ENCODE measurements around the gene OSBPL3.

Gene OSBPL3

GRCh38 chr7:24881623-24882022 is 98.4 kb downstream of the OSBPL3 start:
- H3K4me3 ChIP-seq (ENCODE audit: low read depth, low read length), result no peak overlapping the region
- TF ChIP-seq, protein P1, sequence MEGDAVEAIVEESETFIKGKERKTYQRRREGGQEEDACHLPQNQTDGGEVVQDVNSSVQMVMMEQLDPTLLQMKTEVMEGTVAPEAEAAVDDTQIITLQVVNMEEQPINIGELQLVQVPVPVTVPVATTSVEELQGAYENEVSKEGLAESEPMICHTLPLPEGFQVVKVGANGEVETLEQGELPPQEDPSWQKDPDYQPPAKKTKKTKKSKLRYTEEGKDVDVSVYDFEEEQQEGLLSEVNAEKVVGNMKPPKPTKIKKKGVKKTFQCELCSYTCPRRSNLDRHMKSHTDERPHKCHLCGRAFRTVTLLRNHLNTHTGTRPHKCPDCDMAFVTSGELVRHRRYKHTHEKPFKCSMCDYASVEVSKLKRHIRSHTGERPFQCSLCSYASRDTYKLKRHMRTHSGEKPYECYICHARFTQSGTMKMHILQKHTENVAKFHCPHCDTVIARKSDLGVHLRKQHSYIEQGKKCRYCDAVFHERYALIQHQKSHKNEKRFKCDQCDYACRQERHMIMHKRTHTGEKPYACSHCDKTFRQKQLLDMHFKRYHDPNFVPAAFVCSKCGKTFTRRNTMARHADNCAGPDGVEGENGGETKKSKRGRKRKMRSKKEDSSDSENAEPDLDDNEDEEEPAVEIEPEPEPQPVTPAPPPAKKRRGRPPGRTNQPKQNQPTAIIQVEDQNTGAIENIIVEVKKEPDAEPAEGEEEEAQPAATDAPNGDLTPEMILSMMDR (IDR thresholded peaks at IDR 0.05; ENCODE audit: borderline replicate concordance, insufficient read depth, low read depth, low read length), result no peak

DNA sequence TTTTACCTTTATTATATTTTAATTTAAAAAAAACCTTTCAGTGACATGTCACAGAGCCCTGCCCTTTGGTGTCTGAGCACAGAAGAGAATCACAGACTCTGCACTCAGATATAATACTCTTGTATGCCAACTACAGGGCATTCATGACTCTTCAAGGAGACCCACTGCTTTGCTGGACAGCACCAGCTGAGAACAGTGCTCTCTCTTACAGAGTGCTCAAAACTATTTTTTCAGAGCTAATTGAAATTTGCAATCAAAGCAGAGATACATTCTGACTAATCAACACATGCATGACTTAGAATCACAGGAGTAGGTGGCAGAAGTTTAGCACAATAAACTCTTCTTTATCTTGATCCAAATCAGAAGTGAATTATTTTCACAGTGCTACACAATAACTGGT is 99.1 kb downstream of the OSBPL3 start:
- no peak overlapping the region for H3K4me3 ChIP-seq (ENCODE audit: low read depth, low read length)
- TF ChIP-seq, protein P1 (IDR thresholded peaks at IDR 0.05; ENCODE audit: borderline replicate concordance, insufficient read depth, low read depth, low read length), result no peak

DNA sequence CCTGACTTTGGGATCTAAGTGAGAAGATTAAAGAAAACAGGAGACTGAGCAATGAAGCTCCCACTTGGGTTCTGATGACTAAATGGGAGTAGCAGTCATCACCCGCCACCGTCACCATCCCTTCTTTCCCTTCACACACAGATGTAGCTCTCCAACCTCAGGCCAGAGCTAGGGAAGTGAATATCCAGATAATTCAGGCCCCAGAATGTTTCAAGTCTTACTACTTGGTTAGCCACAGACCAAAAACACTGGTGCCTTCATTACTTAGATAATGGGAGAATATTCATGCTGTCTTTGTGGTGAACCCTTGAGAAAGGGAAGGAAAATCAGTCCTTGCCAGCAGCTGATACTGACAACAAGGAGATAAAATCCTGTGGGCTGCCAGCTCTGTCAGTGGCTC is 100.7 kb downstream of the OSBPL3 start:
- H3K4me3 ChIP-seq (ENCODE audit: low read depth, low read length), result no peak overlapping the region
- TF ChIP-seq, protein P1 (IDR thresholded peaks at IDR 0.05; ENCODE audit: borderline replicate concordance, insufficient read depth, low read depth, low read length), result no peak

DNA sequence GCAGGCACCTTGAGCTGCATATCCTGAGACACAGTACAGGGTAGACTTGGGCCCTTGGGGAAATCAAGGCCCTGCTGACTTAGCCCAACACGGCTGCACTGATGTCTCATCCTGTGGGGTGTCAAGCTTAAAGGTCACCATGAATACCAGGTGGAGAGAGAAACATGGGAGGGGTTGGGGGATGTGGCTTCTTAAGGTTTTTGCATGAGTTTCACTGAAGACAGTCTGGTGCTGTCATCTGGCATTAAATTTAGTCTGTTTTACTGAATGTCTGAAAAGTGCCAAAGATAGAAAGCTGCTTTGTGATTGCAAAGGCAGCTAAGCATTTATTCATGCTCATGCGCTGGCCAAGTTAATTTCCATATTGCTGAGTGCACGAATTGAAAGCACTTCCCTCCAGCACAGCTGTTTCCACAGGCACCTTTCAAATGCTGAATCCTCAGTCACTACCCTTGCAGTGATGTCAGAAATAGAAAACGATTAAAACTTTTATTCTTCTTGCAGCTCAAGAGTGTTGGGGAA is 102.1 kb downstream of the OSBPL3 start:
- no peak overlapping the region for H3K4me3 ChIP-seq (ENCODE audit: low read depth, low read length)
- TF ChIP-seq, protein P1 (IDR thresholded peaks at IDR 0.05; ENCODE audit: borderline replicate concordance, insufficient read depth, low read depth, low read length), result no peak

DNA sequence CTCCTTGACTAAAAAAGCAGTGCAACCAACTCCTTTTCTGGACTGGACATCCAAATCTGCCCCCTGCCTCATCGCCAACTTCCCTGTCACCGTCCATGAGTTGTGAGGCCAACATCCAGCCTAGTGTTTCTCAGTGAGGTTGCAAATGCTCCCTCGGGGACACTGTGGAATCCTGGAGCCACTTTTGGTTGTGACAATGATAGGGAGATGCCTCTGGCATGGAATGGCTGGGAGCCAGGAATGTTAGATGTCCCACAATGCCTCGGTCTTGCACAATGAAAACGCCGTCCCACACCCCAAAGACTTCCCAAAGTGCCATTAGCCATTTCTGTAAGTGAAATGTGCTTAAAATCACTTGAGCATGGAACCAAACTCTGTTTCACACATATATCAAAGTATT is 105.2 kb downstream of the OSBPL3 start:
- H3K4me3 ChIP-seq (ENCODE audit: low read depth, low read length), result no peak overlapping the region
- TF ChIP-seq, protein P1 (IDR thresholded peaks at IDR 0.05; ENCODE audit: borderline replicate concordance, insufficient read depth, low read depth, low read length), result no peak

- TF ChIP-seq, protein P1 (IDR thresholded peaks at IDR 0.05; ENCODE audit: borderline replicate concordance, insufficient read depth, low read depth, low read length), result no peak
- no peak overlapping the region for H3K4me3 ChIP-seq (ENCODE audit: low read depth, low read length)
These were observed 106.0 kb downstream of the OSBPL3 start for GRCh38 chr7:24873944-24874343.

- TF ChIP-seq, protein P1 (IDR thresholded peaks at IDR 0.05; ENCODE audit: borderline replicate concordance, insufficient read depth, low read depth, low read length), result no peak
- no peak overlapping the region for H3K4me3 ChIP-seq (ENCODE audit: low read depth, low read length)
These were observed 108.2 kb downstream of the OSBPL3 start for GRCh38 chr7:24871770-24872169.
